ENCODE data around the gene TBC1D22B.

Gene TBC1D22B

DNA sequence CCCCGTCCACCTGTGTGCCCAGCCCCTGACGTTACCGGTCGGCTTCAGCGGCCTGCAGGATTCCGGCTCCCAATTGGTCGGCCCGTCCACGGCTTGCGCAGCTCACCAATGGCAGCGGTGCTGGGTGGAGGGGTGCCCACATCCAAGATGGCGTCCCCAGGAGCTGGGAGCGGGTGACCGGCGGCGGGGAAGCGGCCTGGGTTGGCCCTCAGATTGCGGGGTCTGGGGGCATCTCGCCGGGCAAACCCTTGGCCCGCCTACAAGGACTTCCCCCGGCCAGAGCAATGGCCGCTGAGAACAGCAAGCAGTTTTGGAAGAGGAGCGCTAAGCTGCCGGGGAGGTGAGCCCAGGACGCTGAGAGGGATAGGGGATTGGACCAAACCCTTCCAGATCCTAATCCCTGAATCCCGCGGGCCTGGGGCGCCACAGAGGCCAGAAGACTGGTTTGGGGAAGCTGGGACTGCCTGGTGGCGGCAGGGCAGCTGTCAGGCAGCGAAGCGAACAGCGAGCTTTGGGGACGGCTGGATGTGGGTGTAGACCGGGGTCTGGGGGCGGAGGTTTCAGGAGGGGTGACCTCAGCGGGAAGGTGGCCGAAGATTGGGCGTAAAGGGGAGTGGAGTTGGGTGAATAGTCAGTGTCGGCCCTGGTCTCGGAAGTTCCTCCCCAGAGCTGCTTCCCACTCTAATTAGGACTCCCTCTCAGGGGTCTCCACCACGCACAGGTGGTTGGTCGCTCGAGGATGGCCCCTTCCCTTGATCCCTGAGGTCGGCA lies at the start of gene TBC1D22B, which contains the start of gene TMEM217 (continued):
- TF ChIP-seq EGR2 (tag by site-specific recombination; IDR thresholded peaks at IDR 0.05; ENCODE audit: low read depth), result peak; percentile 97
- no peak for TF ChIP-seq ZNF416 (tag by site-specific recombination; IDR thresholded peaks at IDR 0.05)
- no peak for TF ChIP-seq ZNF626 (tag by site-specific recombination; IDR thresholded peaks at IDR 0.05)
- peak; percentile 71 for TF ChIP-seq KLF1 (tag by site-specific recombination; IDR thresholded peaks at IDR 0.05)
- peak; percentile 87 for TF ChIP-seq ZFP37 (tag by site-specific recombination; IDR thresholded peaks at IDR 0.05)
- peak; percentile 70 for TF ChIP-seq ZBTB20 (tag by site-specific recombination; IDR thresholded peaks at IDR 0.05)
- TF ChIP-seq ZNF654 (tag by site-specific recombination; IDR thresholded peaks at IDR 0.05; ENCODE audit: low read depth), result no peak
- TF ChIP-seq, protein P1, sequence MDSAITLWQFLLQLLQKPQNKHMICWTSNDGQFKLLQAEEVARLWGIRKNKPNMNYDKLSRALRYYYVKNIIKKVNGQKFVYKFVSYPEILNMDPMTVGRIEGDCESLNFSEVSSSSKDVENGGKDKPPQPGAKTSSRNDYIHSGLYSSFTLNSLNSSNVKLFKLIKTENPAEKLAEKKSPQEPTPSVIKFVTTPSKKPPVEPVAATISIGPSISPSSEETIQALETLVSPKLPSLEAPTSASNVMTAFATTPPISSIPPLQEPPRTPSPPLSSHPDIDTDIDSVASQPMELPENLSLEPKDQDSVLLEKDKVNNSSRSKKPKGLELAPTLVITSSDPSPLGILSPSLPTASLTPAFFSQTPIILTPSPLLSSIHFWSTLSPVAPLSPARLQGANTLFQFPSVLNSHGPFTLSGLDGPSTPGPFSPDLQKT (IDR thresholded peaks at IDR 0.05; ENCODE audit: borderline replicate concordance, low read depth, low read length), result no peak
- TF ChIP-seq, protein P2, sequence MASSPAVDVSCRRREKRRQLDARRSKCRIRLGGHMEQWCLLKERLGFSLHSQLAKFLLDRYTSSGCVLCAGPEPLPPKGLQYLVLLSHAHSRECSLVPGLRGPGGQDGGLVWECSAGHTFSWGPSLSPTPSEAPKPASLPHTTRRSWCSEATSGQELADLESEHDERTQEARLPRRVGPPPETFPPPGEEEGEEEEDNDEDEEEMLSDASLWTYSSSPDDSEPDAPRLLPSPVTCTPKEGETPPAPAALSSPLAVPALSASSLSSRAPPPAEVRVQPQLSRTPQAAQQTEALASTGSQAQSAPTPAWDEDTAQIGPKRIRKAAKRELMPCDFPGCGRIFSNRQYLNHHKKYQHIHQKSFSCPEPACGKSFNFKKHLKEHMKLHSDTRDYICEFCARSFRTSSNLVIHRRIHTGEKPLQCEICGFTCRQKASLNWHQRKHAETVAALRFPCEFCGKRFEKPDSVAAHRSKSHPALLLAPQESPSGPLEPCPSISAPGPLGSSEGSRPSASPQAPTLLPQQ (tag by site-specific recombination; IDR thresholded peaks at IDR 0.05), result peak; percentile 23; the same call in 1 of the 2 replicates
- TF ChIP-seq, protein P3, sequence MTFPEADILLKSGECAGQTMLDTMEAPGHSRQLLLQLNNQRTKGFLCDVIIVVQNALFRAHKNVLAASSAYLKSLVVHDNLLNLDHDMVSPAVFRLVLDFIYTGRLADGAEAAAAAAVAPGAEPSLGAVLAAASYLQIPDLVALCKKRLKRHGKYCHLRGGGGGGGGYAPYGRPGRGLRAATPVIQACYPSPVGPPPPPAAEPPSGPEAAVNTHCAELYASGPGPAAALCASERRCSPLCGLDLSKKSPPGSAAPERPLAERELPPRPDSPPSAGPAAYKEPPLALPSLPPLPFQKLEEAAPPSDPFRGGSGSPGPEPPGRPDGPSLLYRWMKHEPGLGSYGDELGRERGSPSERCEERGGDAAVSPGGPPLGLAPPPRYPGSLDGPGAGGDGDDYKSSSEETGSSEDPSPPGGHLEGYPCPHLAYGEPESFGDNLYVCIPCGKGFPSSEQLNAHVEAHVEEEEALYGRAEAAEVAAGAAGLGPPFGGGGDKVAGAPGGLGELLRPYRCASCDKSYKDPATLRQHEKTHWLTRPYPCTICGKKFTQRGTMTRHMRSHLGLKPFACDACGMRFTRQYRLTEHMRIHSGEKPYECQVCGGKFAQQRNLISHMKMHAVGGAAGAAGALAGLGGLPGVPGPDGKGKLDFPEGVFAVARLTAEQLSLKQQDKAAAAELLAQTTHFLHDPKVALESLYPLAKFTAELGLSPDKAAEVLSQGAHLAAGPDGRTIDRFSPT (tag by site-specific recombination; IDR thresholded peaks at IDR 0.05), result peak; percentile 90
- no peak for TF ChIP-seq ZNF529 (tag by site-specific recombination; IDR thresholded peaks at IDR 0.05; ENCODE audit: insufficient replicate concordance)
- 0 out of 2 replicates have a peak, but pooled peaks have one; percentile 44 for TF ChIP-seq REPIN1 (tag by site-specific recombination; IDR thresholded peaks at IDR 0.05; ENCODE audit: low read depth)
- TF ChIP-seq BCL11A (tag by site-specific recombination; IDR thresholded peaks at IDR 0.05; ENCODE audit: low read depth), result no peak
- TF ChIP-seq, protein P4, sequence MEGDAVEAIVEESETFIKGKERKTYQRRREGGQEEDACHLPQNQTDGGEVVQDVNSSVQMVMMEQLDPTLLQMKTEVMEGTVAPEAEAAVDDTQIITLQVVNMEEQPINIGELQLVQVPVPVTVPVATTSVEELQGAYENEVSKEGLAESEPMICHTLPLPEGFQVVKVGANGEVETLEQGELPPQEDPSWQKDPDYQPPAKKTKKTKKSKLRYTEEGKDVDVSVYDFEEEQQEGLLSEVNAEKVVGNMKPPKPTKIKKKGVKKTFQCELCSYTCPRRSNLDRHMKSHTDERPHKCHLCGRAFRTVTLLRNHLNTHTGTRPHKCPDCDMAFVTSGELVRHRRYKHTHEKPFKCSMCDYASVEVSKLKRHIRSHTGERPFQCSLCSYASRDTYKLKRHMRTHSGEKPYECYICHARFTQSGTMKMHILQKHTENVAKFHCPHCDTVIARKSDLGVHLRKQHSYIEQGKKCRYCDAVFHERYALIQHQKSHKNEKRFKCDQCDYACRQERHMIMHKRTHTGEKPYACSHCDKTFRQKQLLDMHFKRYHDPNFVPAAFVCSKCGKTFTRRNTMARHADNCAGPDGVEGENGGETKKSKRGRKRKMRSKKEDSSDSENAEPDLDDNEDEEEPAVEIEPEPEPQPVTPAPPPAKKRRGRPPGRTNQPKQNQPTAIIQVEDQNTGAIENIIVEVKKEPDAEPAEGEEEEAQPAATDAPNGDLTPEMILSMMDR (tag by site-specific recombination; IDR thresholded peaks at IDR 0.05), result peak; percentile 53; the same call in 1 of the 2 replicates
- TF ChIP-seq, protein P5, sequence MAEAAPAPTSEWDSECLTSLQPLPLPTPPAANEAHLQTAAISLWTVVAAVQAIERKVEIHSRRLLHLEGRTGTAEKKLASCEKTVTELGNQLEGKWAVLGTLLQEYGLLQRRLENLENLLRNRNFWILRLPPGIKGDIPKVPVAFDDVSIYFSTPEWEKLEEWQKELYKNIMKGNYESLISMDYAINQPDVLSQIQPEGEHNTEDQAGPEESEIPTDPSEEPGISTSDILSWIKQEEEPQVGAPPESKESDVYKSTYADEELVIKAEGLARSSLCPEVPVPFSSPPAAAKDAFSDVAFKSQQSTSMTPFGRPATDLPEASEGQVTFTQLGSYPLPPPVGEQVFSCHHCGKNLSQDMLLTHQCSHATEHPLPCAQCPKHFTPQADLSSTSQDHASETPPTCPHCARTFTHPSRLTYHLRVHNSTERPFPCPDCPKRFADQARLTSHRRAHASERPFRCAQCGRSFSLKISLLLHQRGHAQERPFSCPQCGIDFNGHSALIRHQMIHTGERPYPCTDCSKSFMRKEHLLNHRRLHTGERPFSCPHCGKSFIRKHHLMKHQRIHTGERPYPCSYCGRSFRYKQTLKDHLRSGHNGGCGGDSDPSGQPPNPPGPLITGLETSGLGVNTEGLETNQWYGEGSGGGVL (tag by site-specific recombination; IDR thresholded peaks at IDR 0.05), result peak; percentile 82
- no peak for TF ChIP-seq ZBTB1 (tag by site-specific recombination; IDR thresholded peaks at IDR 0.05)
- TF ChIP-seq, protein P6, sequence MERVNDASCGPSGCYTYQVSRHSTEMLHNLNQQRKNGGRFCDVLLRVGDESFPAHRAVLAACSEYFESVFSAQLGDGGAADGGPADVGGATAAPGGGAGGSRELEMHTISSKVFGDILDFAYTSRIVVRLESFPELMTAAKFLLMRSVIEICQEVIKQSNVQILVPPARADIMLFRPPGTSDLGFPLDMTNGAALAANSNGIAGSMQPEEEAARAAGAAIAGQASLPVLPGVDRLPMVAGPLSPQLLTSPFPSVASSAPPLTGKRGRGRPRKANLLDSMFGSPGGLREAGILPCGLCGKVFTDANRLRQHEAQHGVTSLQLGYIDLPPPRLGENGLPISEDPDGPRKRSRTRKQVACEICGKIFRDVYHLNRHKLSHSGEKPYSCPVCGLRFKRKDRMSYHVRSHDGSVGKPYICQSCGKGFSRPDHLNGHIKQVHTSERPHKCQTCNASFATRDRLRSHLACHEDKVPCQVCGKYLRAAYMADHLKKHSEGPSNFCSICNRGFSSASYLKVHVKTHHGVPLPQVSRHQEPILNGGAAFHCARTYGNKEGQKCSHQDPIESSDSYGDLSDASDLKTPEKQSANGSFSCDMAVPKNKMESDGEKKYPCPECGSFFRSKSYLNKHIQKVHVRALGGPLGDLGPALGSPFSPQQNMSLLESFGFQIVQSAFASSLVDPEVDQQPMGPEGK (tag by site-specific recombination; IDR thresholded peaks at IDR 0.05), result peak; percentile 90
- TF ChIP-seq KLF8 (tag by site-specific recombination; IDR thresholded peaks at IDR 0.05), result peak; percentile 83
- peak; percentile 69 for TF ChIP-seq WT1 (tag by site-specific recombination; IDR thresholded peaks at IDR 0.05)
- peak; percentile 94 for TF ChIP-seq YY2 (tag by site-specific recombination; IDR thresholded peaks at IDR 0.05)
- TF ChIP-seq ZNF843 (tag by site-specific recombination; IDR thresholded peaks at IDR 0.05), result peak; percentile 54; the same call in 1 of the 2 replicates
- peak; percentile 89 for TF ChIP-seq ZNF600 (tag by site-specific recombination; IDR thresholded peaks at IDR 0.05)
- no peak for TF ChIP-seq ZNF837 (tag by site-specific recombination; IDR thresholded peaks at IDR 0.05)
- no peak for TF ChIP-seq ZNF239 (tag by site-specific recombination; IDR thresholded peaks at IDR 0.05)
- peak; percentile 62; the same call in 1 of the 2 replicates for TF ChIP-seq ZNF629 (tag by site-specific recombination; IDR thresholded peaks at IDR 0.05)
- TF ChIP-seq, protein P7, sequence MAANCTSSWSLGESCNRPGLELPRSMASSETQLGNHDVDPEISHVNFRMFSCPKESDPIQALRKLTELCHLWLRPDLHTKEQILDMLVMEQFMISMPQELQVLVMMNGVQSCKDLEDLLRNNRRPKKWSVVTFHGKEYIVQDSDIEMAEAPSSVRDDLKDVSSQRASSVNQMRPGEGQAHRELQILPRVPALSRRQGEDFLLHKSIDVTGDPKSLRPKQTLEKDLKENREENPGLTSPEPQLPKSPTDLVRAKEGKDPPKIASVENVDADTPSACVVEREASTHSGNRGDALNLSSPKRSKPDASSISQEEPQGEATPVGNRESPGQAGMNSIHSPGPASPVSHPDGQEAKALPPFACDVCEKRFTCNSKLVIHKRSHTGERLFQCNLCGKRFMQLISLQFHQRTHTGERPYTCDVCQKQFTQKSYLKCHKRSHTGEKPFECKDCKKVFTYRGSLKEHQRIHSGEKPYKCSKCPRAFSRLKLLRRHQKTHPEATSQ (tag by site-specific recombination; IDR thresholded peaks at IDR 0.05), result 0 out of 2 replicates have a peak, but pooled peaks have one; percentile 42

Measured in HEK293 (cell line).